ENCODE measurements around the gene MRPS31. TPM values are rescaled to one million over a fixed set of nuclear protein-coding genes. Genes with fewer than 3 reads are reported as not detected.

MRPS31 gene
- total and polyA plus RNA-seq, 2 donors (not counting 1 experiment from before 2014, with no cell fraction given) = 20.5 to 34.4 TPM

DNA sequence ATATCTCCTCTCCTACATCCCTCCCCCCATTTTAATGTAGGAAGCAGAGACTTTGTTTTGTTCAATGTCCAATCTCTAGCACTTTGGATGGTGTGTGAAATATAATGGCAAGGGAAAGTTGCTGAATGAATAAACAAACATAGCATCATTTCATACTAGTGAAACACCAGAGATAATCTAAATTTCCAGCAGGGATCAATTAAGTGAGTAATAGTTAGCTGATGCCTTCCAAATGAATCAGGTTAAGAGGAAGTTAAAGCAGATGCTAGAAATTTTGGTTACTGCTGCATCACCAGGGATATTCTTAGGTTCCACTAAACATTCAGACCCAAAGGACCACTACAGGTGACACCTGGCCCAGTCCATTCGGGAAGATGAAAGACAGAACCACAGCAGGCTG is 8.1 kb downstream of the MRPS31 start:
- Histone ChIP-seq H3K9ac (ENCODE audit: low read length) (no peak overlapping the region), H3K27me3 (replicated peaks in 1 of 4; ENCODE audit: control extremely low read depth in 1 of 4, control insufficient read depth in 3 of 4, insufficient read depth in 4 of 4, low read length in 3 of 4) (no peaks in the 10 kb centered on the region), H4K20me1 (ENCODE audit: control insufficient read depth, insufficient read depth, low read length, poor library complexity, severe bottlenecking) (peaks cover 5% of the 10 kb centered on the region), H3K4me2 (replicated peaks; ENCODE audit: low read depth, low read length, poor library complexity, severe bottlenecking) (no peak overlapping the region), H3K79me2 (ENCODE audit: control insufficient read depth, insufficient read depth, low read length) (peaks cover 12% of the 10 kb centered on the region), H3K36me3 (replicated peaks in 1 of 2; ENCODE audit: control extremely low read depth in 1 of 2, control insufficient read depth in 1 of 2, extremely low read depth in 1 of 2, insufficient read depth in 2 of 2, low read length in 1 of 2) (peaks cover 8 to 21% of the 10 kb centered on the region in 2 experiments), H3K4me3 (ENCODE audit: control extremely low read depth in 1 of 5, extremely low read depth in 1 of 5, insufficient read depth in 1 of 5, low read depth in 2 of 5, low read length in 4 of 5) (no peak overlapping the region), H3K4me1 (ENCODE audit: control insufficient read depth in 2 of 2, insufficient read depth in 2 of 2, low read length in 2 of 2) (no peaks in the 10 kb centered on the region), H2AFZ (ENCODE audit: insufficient read depth, low read depth, low read length, poor library complexity, severe bottlenecking) (no peak overlapping the region), H3K9me3 (ENCODE audit: control extremely low read depth in 1 of 3, control insufficient read depth in 2 of 3, insufficient read depth in 1 of 3, low read length in 2 of 3) (no peaks in the 10 kb centered on the region), H3K27ac (ENCODE audit: low read length in 2 of 2) (no peak overlapping the region)
- Mint-ChIP-seq H3K27ac (no peak overlapping the region), H3K27me3 (no peaks in the 10 kb centered on the region), H3K9me3 (ENCODE audit: insufficient read depth) (no peaks in the 10 kb centered on the region), H3K4me3 (no peak overlapping the region), H3K4me1 (peaks cover 5% of the 10 kb centered on the region)
- POLR2A ChIA-PET = no interaction called here
- CTCF ChIA-PET = no interaction called here
- ATAC-seq (ENCODE audit: low read depth) (no peak), DNase-seq (no peak)
- 100% methylated on average over 1 of the region's 1 CpG for WGBS (ENCODE audit: insufficient coverage)
- TF ChIP-seq, protein P1, sequence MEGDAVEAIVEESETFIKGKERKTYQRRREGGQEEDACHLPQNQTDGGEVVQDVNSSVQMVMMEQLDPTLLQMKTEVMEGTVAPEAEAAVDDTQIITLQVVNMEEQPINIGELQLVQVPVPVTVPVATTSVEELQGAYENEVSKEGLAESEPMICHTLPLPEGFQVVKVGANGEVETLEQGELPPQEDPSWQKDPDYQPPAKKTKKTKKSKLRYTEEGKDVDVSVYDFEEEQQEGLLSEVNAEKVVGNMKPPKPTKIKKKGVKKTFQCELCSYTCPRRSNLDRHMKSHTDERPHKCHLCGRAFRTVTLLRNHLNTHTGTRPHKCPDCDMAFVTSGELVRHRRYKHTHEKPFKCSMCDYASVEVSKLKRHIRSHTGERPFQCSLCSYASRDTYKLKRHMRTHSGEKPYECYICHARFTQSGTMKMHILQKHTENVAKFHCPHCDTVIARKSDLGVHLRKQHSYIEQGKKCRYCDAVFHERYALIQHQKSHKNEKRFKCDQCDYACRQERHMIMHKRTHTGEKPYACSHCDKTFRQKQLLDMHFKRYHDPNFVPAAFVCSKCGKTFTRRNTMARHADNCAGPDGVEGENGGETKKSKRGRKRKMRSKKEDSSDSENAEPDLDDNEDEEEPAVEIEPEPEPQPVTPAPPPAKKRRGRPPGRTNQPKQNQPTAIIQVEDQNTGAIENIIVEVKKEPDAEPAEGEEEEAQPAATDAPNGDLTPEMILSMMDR (IDR thresholded peaks at IDR 0.05) = no peak
- no peak for TF ChIP-seq EZH2 (IDR thresholded peaks at IDR 0.05; ENCODE audit: borderline replicate concordance, insufficient read depth, low read depth, low read length, poor library complexity, severe bottlenecking)
- intact Hi-C loops (cut with micrococcal nuclease) = no loop called here

DNA sequence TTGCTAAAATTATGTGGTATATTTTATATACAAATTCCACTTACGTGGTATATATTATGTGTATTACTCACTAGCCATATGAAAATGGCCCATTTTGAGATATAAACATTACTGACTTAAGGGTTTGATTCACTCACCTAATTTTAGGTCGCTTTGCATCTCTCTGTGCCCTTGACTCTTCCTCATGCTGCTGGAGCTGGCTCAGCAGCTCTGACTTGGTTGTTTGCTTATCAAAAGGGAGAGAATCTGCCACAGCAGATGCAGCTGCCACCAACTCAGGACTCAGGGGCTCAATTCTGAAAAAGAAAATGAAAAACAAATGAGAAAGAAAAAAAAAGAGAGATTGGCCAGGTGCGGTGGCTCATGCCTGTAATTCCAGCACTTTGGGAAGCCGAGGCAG is 12.2 kb downstream of the MRPS31 start:
- no peaks in the 10 kb centered on the region for H3K9me3 Mint-ChIP-seq (ENCODE audit: insufficient read depth)
- 100% methylated on average over 1 of the region's 4 CpGs for WGBS (ENCODE audit: insufficient coverage)
- DNase-seq (no peak), ATAC-seq (ENCODE audit: low read depth) (no peak)
- ChIA-PET CTCF (no interaction called here), POLR2A (no interaction called here)
- intact Hi-C loops (cut with micrococcal nuclease) = no loop called here
- Histone ChIP-seq H3K27me3 (replicated peaks in 1 of 4; ENCODE audit: control extremely low read depth in 1 of 4, control insufficient read depth in 3 of 4, insufficient read depth in 4 of 4, low read length in 3 of 4) (no peaks in the 10 kb centered on the region), H3K4me2 (replicated peaks; ENCODE audit: low read depth, low read length, poor library complexity, severe bottlenecking) (no peak overlapping the region), H3K4me1 (ENCODE audit: control insufficient read depth in 2 of 2, insufficient read depth in 2 of 2, low read length in 2 of 2) (no peaks in the 10 kb centered on the region), H3K36me3 (replicated peaks in 1 of 2; ENCODE audit: control extremely low read depth in 1 of 2, control insufficient read depth in 1 of 2, extremely low read depth in 1 of 2, insufficient read depth in 2 of 2, low read length in 1 of 2) (peaks cover 3 to 37% of the 10 kb centered on the region in 2 experiments), H3K9me3 (ENCODE audit: control extremely low read depth in 1 of 3, control insufficient read depth in 2 of 3, insufficient read depth in 1 of 3, low read length in 2 of 3) (no peaks in the 10 kb centered on the region), H2AFZ (ENCODE audit: insufficient read depth, low read depth, low read length, poor library complexity, severe bottlenecking) (no peak overlapping the region), H3K4me3 (ENCODE audit: control extremely low read depth in 1 of 5, extremely low read depth in 1 of 5, insufficient read depth in 1 of 5, low read depth in 2 of 5, low read length in 4 of 5) (no peak overlapping the region), H3K9ac (ENCODE audit: low read length) (no peak overlapping the region), H3K27ac (ENCODE audit: low read length in 2 of 2) (no peak overlapping the region), H3K79me2 (ENCODE audit: control insufficient read depth, insufficient read depth, low read length) (peaks cover 7% of the 10 kb centered on the region), H4K20me1 (ENCODE audit: control insufficient read depth, insufficient read depth, low read length, poor library complexity, severe bottlenecking) (no peaks in the 10 kb centered on the region)
- H3K4me3 Mint-ChIP-seq = no peak overlapping the region
- peaks cover 13% of the 10 kb centered on the region for H3K4me1 Mint-ChIP-seq
- no peak overlapping the region for H3K27ac Mint-ChIP-seq
- no peak for TF ChIP-seq EZH2 (IDR thresholded peaks at IDR 0.05; ENCODE audit: borderline replicate concordance, insufficient read depth, low read depth, low read length, poor library complexity, severe bottlenecking)
- TF ChIP-seq, protein P1 (IDR thresholded peaks at IDR 0.05) = no peak
- H3K27me3 Mint-ChIP-seq = no peaks in the 10 kb centered on the region

All from B cell (primary cell).